Endothelial cell of umbilical vein (primary cell): ENCODE data around the gene STAT4.

Experiments used
- CTCF ChIP-seq, 2 donors: IDR thresholded peaks; 1 replicate in 1 of 2; 2 replicates in 1 of 2; pipeline ENCODE4 v1.5.1; 2011; ENCODE audit warnings: low read length in 2 of 2, mild to moderate bottlenecking in 2 of 2, moderate library complexity in 2 of 2, control low read depth in 1 of 2, inconsistent platforms in 1 of 2, low read depth in 1 of 2; ENCODE audit not compliant: insufficient read depth in 1 of 2; ENCODE audit errors: extremely low read depth in 1 of 2
- EZH2 ChIP-seq: IDR thresholded peaks from 2 replicates; pipeline ENCODE4 v1.6.1; 2012; ENCODE audit warnings: borderline replicate concordance, low read depth, mild to moderate bottlenecking, moderate library complexity, low read length, inconsistent platforms; ENCODE audit not compliant: severe bottlenecking
- FOS ChIP-seq: IDR thresholded peaks from 2 replicates; pipeline ENCODE4 v1.6.1; 2011; ENCODE audit warnings: mild to moderate bottlenecking, low read length, moderate library complexity, borderline replicate concordance; ENCODE audit not compliant: insufficient read depth
- MYC ChIP-seq: IDR thresholded peaks from one replicate; pipeline ENCODE4 v1.6.1; 2011; ENCODE audit warnings: mild to moderate bottlenecking, low read depth, low read length
- POLR2A ChIP-seq: IDR thresholded peaks from 2 replicates; pipeline ENCODE4 v1.6.1; 2012; ENCODE audit warnings: low read depth, mild to moderate bottlenecking, control low read depth, low read length
- POLR2AphosphoS5 ChIP-seq: IDR thresholded peaks from 2 replicates; pipeline ENCODE4 v1.6.1; 2012; ENCODE audit warnings: low read depth, mild to moderate bottlenecking, control low read depth, low read length, moderate library complexity; ENCODE audit not compliant: insufficient read depth
- TF ChIP-seq, protein P1 (sequence below): IDR thresholded peaks from 2 replicates; pipeline ENCODE4 v1.6.1; 2011; ENCODE audit not compliant: insufficient read depth, insufficient read length

DNA sequence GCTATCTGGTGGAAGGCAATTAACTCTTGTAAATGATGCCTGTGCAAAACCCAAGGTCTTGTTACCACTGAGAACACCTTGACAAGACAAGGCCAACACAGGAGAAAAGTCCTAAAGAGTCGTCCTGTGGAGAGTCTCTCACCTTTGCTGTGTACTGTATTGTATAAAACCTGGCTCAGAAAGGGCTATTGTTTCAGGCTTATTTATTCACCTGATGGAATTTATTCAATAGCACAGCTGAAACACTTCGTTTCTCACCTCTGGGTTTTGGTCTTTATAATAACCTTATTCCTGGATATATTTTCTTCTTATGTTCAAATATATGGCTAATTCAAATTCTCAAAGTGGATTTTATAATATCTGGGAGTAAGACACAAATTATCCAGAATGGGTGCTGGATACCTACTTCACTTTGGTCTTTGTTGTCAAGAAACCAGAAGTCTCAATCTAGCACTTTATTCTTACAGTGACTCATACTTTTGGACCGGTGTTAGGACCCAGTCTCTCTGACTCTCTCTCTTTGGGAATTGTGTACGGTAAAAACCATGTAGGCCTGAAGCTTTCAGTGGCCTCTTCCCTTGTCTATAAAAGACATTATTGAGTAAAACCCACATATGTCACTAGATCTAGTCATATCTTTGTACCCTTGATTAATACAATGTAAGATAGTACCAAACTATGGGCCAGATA lies 16.1 kb upstream of the STAT4 start:
- TF ChIP-seq CTCF (IDR thresholded peaks at IDR 0.05; ENCODE audit: extremely low read depth in 1 of 2, insufficient read depth in 1 of 2, low read depth in 1 of 2, low read length in 2 of 2) (no peak), POLR2A (no peak), MYC (no peak), POLR2AphosphoS5 (no peak), FOS (no peak), EZH2 (no peak)
- TF ChIP-seq, protein P1, sequence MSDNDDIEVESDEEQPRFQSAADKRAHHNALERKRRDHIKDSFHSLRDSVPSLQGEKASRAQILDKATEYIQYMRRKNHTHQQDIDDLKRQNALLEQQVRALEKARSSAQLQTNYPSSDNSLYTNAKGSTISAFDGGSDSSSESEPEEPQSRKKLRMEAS, result no peak
